HuH-7.5 (cell line): ENCODE data around the gene FAM43B.

ENCODE experiments used
- DNase-seq: peaks from one replicate; pipeline ENCODE4 v3.0.0; 2011; ENCODE audit warnings: low spot score

FAM43B gene

DNA sequence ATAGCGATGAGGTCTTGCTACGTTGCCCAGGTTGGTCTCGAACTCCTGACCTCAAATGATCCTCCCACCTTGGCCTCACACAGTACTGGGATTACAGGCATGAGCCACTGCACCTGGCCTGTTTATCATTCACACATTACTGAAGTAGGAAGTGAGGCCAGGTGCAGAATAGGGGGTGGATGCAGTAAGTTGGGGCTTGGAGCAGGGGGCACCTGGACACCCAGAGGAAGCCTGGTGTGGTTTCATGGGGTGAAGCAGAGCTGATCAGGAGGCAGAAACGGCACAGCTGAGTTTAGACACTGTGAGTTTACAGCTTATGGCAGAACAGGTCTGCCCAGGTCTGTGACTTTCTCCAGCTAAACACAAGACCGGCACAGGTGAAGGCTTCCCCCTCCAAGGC, 41.4 kb downstream of the FAM43B start:
- DNase-seq = no peak

DNA sequence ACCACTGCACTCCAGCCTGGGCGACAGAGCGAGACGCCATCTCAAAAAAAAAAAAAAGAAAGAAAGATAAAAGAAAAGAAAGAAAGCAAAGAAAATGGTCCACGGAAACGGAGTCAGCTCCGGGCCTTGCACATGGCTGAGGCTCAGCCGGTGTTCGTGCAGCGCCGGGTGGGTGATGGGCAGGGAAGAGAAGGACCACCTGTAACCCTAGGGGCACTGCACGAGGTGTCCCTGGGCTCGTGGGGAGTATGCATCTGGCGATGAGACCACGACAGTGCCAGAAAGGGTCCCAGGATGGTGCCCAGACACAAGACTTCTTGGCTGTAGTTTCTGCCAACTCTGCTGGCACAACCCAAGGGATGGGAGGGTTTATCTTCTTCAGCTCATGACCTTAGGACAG, 42.4 kb downstream of the FAM43B start:
- DNase-seq = no peak

- no peak for DNase-seq
These were observed 43.7 kb downstream of the FAM43B start for GRCh38 chr1:20596106-20596505.

- no peak for DNase-seq
These were observed 45.3 kb downstream of the FAM43B start for GRCh38 chr1:20597650-20598049.

DNA sequence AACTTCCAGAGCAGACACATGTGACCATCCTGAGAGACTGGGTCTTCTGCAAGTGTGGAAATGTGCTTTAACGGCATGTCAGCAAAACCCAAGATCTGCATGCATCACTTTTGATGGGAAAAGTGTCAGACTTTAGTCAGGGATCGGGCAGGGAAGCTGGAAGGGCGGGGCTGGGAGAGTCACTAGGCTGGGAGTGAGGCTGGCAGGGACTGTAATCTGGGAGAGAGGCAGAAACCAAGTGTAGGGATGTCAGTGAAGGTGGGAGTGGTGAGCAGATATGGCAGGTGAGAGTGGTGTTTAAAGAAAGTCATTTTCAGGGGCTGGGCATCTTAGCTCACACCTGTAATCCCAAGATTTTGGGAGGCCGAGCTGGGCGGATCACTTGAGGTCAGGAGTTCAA, 47.8 kb downstream of the FAM43B start:
- no peak for DNase-seq

GRCh38 chr1:20601129-20601825, 48.9 kb downstream of the FAM43B start:
- DNase-seq = no peak

- DNase-seq = no peak
These were observed 50.6 kb downstream of the FAM43B start for GRCh38 chr1:20602851-20603450.

GRCh38 chr1:20603504-20604464, 51.4 kb downstream of the FAM43B start:
- DNase-seq = no peak
